GM12891 (cell line): ENCODE data around the gene COL15A1.

ENCODE experiments used
- POLR2A ChIP-seq: IDR thresholded peaks from 2 replicates; pipeline ENCODE4 v1.6.1; 2011; ENCODE audit warnings: low read depth, low read length, control low read depth
- POLR2AphosphoS5 ChIP-seq: IDR thresholded peaks from 2 replicates; pipeline ENCODE4 v1.6.1; 2011; ENCODE audit warnings: low read depth, low read length, control low read depth

DNA sequence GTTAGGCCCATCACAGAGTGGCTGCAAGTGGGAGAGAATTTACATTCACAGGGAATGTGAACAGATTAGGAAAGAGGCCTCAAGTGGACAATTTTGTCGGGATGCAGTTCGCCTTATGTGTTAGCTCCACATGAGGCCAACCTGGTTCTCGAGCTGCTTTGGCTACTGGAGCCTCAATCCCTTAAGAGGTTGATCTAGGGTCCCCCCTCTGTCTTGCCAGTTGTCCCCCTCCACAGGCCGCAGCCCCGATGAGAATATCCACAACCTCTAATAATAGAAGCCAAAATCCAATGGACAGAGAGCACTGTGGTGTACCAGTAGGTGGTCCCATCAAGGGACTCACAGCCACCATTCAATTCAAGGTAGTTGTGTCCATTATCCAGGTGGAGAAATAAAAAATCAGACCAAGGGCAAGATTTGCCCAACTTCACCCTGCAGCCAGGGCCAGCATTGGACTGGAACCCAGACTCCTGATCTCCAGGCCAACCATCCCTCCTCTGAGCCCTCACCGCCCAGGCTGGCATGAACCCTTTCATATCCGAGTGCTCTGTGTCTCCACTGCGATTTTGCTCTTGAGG, 1.7 kb upstream of the COL15A1 start:
- no peak for TF ChIP-seq POLR2A
- no peak for TF ChIP-seq POLR2AphosphoS5
